GM19240 (cell line): ENCODE results near the gene ACVR2B.

Source experiments
- DNase-seq: peaks from one replicate; pipeline ENCODE4 v3.0.0; 2011; ENCODE audit warnings: low spot score; ENCODE audit not compliant: insufficient read length

The ACVR2B gene

GRCh38 chr3:38528457-38528856 is 74.8 kb downstream of the ACVR2B start:
- no peak for DNase-seq

DNA sequence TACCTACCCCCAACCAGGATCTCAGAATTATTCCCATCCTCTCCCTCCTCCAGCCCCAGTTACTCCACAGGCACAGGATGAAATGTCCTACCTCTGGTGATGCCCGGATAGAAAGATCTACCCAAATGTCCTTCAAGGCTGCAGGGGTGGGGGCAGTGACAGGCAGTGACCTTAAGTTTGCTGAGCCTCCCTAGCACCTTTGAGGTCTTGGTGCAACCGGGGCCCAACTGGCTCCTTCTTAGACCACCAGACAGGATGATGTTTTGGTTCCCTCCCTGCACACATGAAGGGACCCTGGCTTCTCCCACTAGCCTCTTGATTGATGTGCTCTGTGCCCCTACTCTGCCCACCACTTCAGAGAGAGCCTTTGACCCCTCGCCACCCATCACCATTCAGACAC is 78.8 kb downstream of the ACVR2B start:
- no peak for DNase-seq

GRCh38 chr3:38533285-38533976 is 79.7 kb downstream of the ACVR2B start:
- DNase-seq, result no peak

- no peak for DNase-seq
Observed at GRCh38 chr3:38534180-38534579, 80.5 kb downstream of the ACVR2B start.

GRCh38 chr3:38534604-38535003 is 80.9 kb downstream of the ACVR2B start:
- no peak for DNase-seq

GRCh38 chr3:38536671-38537070 is 83.0 kb downstream of the ACVR2B start:
- no peak for DNase-seq

DNA sequence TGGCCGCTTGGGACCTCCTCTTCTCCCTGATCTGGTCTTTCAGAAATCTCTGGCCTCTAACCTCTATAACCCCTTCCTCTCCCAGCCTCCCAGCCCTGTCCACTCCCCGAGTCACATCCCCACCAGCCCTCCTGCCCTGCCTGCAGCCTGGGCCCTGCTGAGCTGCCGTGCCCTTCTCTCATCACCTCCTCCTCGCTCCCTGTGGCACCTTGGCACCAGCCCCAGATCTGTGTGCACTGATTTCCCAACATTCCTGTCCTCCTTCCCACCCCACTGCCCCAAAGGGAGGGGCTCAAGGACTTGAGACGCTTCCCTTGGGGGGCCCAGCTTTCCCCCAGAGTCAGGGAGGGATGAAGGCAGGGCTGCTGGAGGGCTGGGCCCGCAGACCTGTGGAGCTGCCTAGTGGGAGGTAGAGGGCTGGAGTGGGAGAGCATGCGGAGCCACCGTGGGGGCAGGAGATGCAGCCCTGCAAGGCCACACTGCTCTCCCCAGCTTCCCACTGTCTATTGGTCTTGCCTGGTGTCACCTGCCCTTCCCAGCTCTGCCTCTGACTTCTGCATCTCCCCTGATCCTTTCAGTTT is 85.2 kb downstream of the ACVR2B start:
- no peak for DNase-seq

- DNase-seq, result no peak
Observed at GRCh38 chr3:38541806-38542205, 88.1 kb downstream of the ACVR2B start.
